H1 (cell line): Measurements from ENCODE around the gene COL4A1. TPM values are rescaled to one million over a fixed set of nuclear protein-coding genes. Genes with fewer than 3 reads are reported as not detected.
A peak's percentile ranks its signal among the peaks of the same experiment; 100 is the strongest.

ENCODE experiments used
- CTCF ChIA-PET: fragments of 300-600 bp; sonication (Branson Sonifier 250); formaldehyde crosslinking; loops from one replicate; lab custom pipeline; 2021; ENCODE audit not compliant: partially characterized antibody; lab: Charles Lee
- POLR2A ChIA-PET: fragments of 300-600 bp; sonication (Branson Sonifier 250); formaldehyde crosslinking; loops from one replicate; lab custom pipeline; 2021; ENCODE audit warnings: inconsistent platforms; ENCODE audit not compliant: partially characterized antibody; lab: Charles Lee
- DNase-seq, 2 experiments: peaks; one replicate each; pipeline versions ENCODE4 v3.0.0 to v3.0.0-alpha.2; 2010 to 2022; ENCODE audit warnings: low spot score in 2 of 2, low read depth in 1 of 2, mixed read lengths in 1 of 2
- FAIRE-seq: peaks from 2 replicates; lab custom pipeline; 2011; peaks lifted over from hg19 to GRCh38; lab: Jason Lieb, UNC
- H2AFZ ChIP-seq: 2 replicates; pipeline ENCODE4 v1.8.1; 2012; ENCODE audit warnings: low read length, inconsistent platforms
- H2AK5ac ChIP-seq: 2 replicates; pipeline ENCODE4 v1.6.1; 2013; ENCODE audit warnings: low read depth, low read length
- H2BK120ac ChIP-seq: replicated peaks from 2 replicates; pipeline ENCODE3; 2013; ENCODE audit warnings: low read depth, low read length, inconsistent platforms
- H2BK12ac ChIP-seq: 2 replicates; pipeline ENCODE4 v1.6.1; 2013; ENCODE audit warnings: low read depth, low read length
- H2BK15ac ChIP-seq: 2 replicates; pipeline ENCODE4 v1.6.1; 2013; ENCODE audit warnings: low read length
- H2BK20ac ChIP-seq: 2 replicates; pipeline ENCODE4 v1.6.1; 2013; ENCODE audit warnings: low read length
- H2BK5ac ChIP-seq: 2 replicates; pipeline ENCODE4 v1.6.1; 2013; ENCODE audit warnings: low read depth, low read length
- H3K14ac ChIP-seq: 2 replicates; pipeline ENCODE4 v1.6.1; 2013; ENCODE audit warnings: inconsistent platforms; ENCODE audit not compliant: insufficient read length
- H3K18ac ChIP-seq: 2 replicates; pipeline ENCODE4 v1.6.1; 2013; ENCODE audit warnings: low read length; ENCODE audit errors: extremely low read depth
- H3K23ac ChIP-seq: 2 replicates; pipeline ENCODE4 v1.6.1; 2013; ENCODE audit warnings: inconsistent platforms; ENCODE audit not compliant: insufficient read length
- H3K23me2 ChIP-seq: 2 replicates; pipeline ENCODE4 v1.6.1; 2013; ENCODE audit warnings: low read depth, low read length
- H3K27ac ChIP-seq: 2 replicates; pipeline ENCODE4 v1.6.1; 2011; ENCODE audit warnings: low read depth, low read length, inconsistent platforms
- H3K27me3 ChIP-seq, 4 experiments: replicated peaks in 1 of 4; 1 replicate in 1 of 4; 2 replicates in 3 of 4; pipeline versions ENCODE4 v1.6.1 to v1.8.1; 2011 to 2013; ENCODE audit warnings: low read length in 3 of 4, mild to moderate bottlenecking in 3 of 4, inconsistent platforms in 2 of 4, mixed read lengths in 2 of 4, moderate library complexity in 1 of 4; ENCODE audit not compliant: control insufficient read depth in 3 of 4, insufficient read depth in 3 of 4; ENCODE audit errors: extremely low read depth in 1 of 4
- H3K36me3 ChIP-seq, 4 experiments: 2 replicates each; pipeline versions ENCODE4 v1.6.1 to v1.8.1; 2011 to 2013; ENCODE audit warnings: mild to moderate bottlenecking in 4 of 4, low read length in 3 of 4, moderate library complexity in 2 of 4, control low read depth in 1 of 4, inconsistent platforms in 1 of 4; ENCODE audit not compliant: insufficient read depth in 4 of 4, control insufficient read depth in 2 of 4
- H3K4ac ChIP-seq: replicated peaks from 2 replicates; pipeline ENCODE3; 2013; ENCODE audit warnings: low read length, low read depth, mixed read lengths, inconsistent platforms; ENCODE audit not compliant: insufficient read length
- H3K4me1 ChIP-seq, 4 experiments: replicated peaks in 1 of 4; 1 replicate in 1 of 4; 2 replicates in 3 of 4; pipeline versions ENCODE4 v1.6.1 to v1.8.1; 2011 to 2013; ENCODE audit warnings: low read length in 3 of 4, inconsistent platforms in 2 of 4, mixed read lengths in 1 of 4; ENCODE audit not compliant: insufficient read depth in 4 of 4, control insufficient read depth in 3 of 4
- H3K4me2 ChIP-seq, 2 experiments: 2 replicates each; pipeline versions ENCODE4 v1.6.1 to v1.8.1; 2011 to 2013; ENCODE audit warnings: low read depth in 2 of 2, low read length in 2 of 2, control low read depth in 1 of 2, inconsistent platforms in 1 of 2, mild to moderate bottlenecking in 1 of 2; ENCODE audit not compliant: insufficient read depth in 1 of 2
- H3K4me3 ChIP-seq, 4 experiments: fragments of 200-600, 300-600 bp in 1 of 4; sonication (generic), shearing (Covaris generic), sonication (Bioruptor Twin) in 1 of 4; 2 replicates each; pipeline versions ENCODE4 v1.5.1 to v1.8.1; 2011 to 2016; ENCODE audit warnings: low read length in 4 of 4, low read depth in 3 of 4, control low read depth in 2 of 4, inconsistent platforms in 2 of 4, mild to moderate bottlenecking in 2 of 4, mixed read lengths in 1 of 4, moderate library complexity in 1 of 4; ENCODE audit not compliant: insufficient read depth in 2 of 4; ENCODE audit errors: extremely low read depth in 1 of 4
- H3K56ac ChIP-seq: replicated peaks from 2 replicates; pipeline ENCODE3; 2013; ENCODE audit warnings: low read depth, mild to moderate bottlenecking, mixed read lengths, low read length, inconsistent platforms; ENCODE audit not compliant: insufficient read length
- H3K79me1 ChIP-seq: 2 replicates; pipeline ENCODE4 v1.6.1; 2013; ENCODE audit warnings: low read depth, low read length, control low read depth
- H3K79me2 ChIP-seq, 2 experiments: 2 replicates each; pipeline versions ENCODE4 v1.6.1 to v1.8.1; 2012 to 2013; ENCODE audit warnings: low read length in 2 of 2, mild to moderate bottlenecking in 2 of 2, inconsistent platforms in 1 of 2; ENCODE audit not compliant: insufficient read depth in 2 of 2, control insufficient read depth in 1 of 2
- H3K9ac ChIP-seq, 4 experiments: replicated peaks in 1 of 4; 1 replicate in 1 of 4; 2 replicates in 3 of 4; pipeline versions ENCODE4 v1.6.1 to v1.8.1; 2011 to 2013; ENCODE audit warnings: low read depth in 3 of 4, low read length in 3 of 4, control low read depth in 2 of 4, mild to moderate bottlenecking in 2 of 4, moderate library complexity in 2 of 4, inconsistent platforms in 1 of 4; ENCODE audit errors: extremely low read depth in 1 of 4
- H3K9me3 ChIP-seq, 2 experiments: 2 replicates each; pipeline versions ENCODE4 v1.6.1 to v1.8.1; 2012 to 2013; ENCODE audit warnings: mild to moderate bottlenecking in 2 of 2, moderate library complexity in 2 of 2, control low read depth in 1 of 2, inconsistent platforms in 1 of 2, low read depth in 1 of 2, low read length in 1 of 2, mixed read lengths in 1 of 2; ENCODE audit not compliant: insufficient read depth in 2 of 2
- H4K20me1 ChIP-seq, 2 experiments: replicated peaks in 1 of 2; 2 replicates each; pipeline versions ENCODE3 to v1.8.1; 2011 to 2013; ENCODE audit warnings: inconsistent platforms in 2 of 2, low read length in 2 of 2, mild to moderate bottlenecking in 1 of 2; ENCODE audit not compliant: insufficient read depth in 2 of 2, control insufficient read depth in 1 of 2
- H4K5ac ChIP-seq: 2 replicates; pipeline ENCODE4 v1.6.1; 2013; ENCODE audit warnings: low read length, low read depth, mixed read lengths, inconsistent platforms; ENCODE audit not compliant: insufficient read length
- H4K8ac ChIP-seq: 2 replicates; pipeline ENCODE4 v1.8.0; 2013; ENCODE audit warnings: mild to moderate bottlenecking, moderate library complexity, low read length, inconsistent platforms; ENCODE audit not compliant: insufficient read depth; ENCODE audit errors: extremely low read depth
- H4K91ac ChIP-seq: replicated peaks from 2 replicates; pipeline ENCODE3; 2013; ENCODE audit warnings: low read length, mixed read lengths, inconsistent platforms; ENCODE audit not compliant: insufficient read length
- CTBP2 ChIP-seq: IDR thresholded peaks from 2 replicates; pipeline ENCODE4 v1.7.0; 2011; ENCODE audit warnings: borderline replicate concordance, mild to moderate bottlenecking, moderate library complexity, mixed read lengths, low read length; ENCODE audit not compliant: insufficient read depth, insufficient read length
- JUND ChIP-seq: IDR thresholded peaks from 2 replicates; pipeline ENCODE4 v1.6.1; 2011; ENCODE audit warnings: mild to moderate bottlenecking, improper control_type of control experiment, low read length
- KDM1A ChIP-seq: fragments of 200-600, 300-600 bp; sonication (generic); IDR thresholded peaks from 2 replicates; pipeline ENCODE4 v1.7.1; 2016; ENCODE audit warnings: mild to moderate bottlenecking, low read length, borderline replicate concordance
- POLR2A ChIP-seq, 2 experiments: IDR thresholded peaks; 1 replicate in 1 of 2; 2 replicates in 1 of 2; pipeline ENCODE4 v1.6.1; 2011; ENCODE audit warnings: low read depth in 2 of 2, low read length in 2 of 2, mild to moderate bottlenecking in 2 of 2; ENCODE audit errors: control extremely low read depth in 1 of 2
- SIN3A ChIP-seq, 2 experiments: IDR thresholded peaks in 1 of 2; conservative IDR thresholded peaks in 1 of 2; 2 replicates each; pipeline ENCODE4 v1.6.1; 2011 to 2012; ENCODE audit warnings: low read length in 2 of 2, improper control_type of control experiment in 1 of 2, low read depth in 1 of 2, mild to moderate bottlenecking in 1 of 2
- ZNF274 ChIP-seq: IDR thresholded peaks from 2 replicates; pipeline ENCODE4 v1.7.0; 2012; ENCODE audit warnings: low read length, borderline replicate concordance; ENCODE audit errors: extremely low read depth
- WGBS, 2 experiments: shearing (Covaris generic) in 1 of 2; methylation state at CpG; one replicate each; pipeline versions ENCODE4 v1.1.6 to v1.1.7; 2013 to 2015; ENCODE audit warnings: low lambda C conversion rate in 2 of 2, mixed read lengths in 2 of 2, inconsistent platforms in 1 of 2, low coverage in 1 of 2, missing lambda C conversion rate in 1 of 2; ENCODE audit not compliant: insufficient replicate concordance in 2 of 2, insufficient coverage in 1 of 2, insufficient read length in 1 of 2; ENCODE audit errors: extremely low coverage in 1 of 2, missing lambda C conversion rate in 1 of 2; 5-methylcytosine and 5-hydroxymethylcytosine counted together
- polyA plus RNA-seq, 7 experiments: library from polyadenylated mRNA; depleted of rRNA in 3 of 7; stranded (reverse) in 5 of 7; unstranded in 2 of 7; fragments of >200 nt in 5 of 7; fragments of 200-250 nt in 2 of 7; gene quantifications; 1 replicate in 5 of 7; 2 replicates in 1 of 7; 4 replicates in 1 of 7; pipeline versions ENCODE4 v1.2.1 to v1.2.3, GENCODE V29; 2011 to 2013; ENCODE audit warnings: missing spikeins in 2 of 7, mixed read lengths in 2 of 7
- total RNA-seq: library from RNA; stranded (reverse); fragmentation: NEBNext Ultra II Directional; extraction: Animal tissue kit (Norgen Biotek cat#: 25700); gene quantifications from 2 replicates; pipeline ENCODE4 v1.2.1, GENCODE V29; 2021
- TF ChIP-seq, protein P1 (sequence below): IDR thresholded peaks from 2 replicates; pipeline ENCODE4 v1.6.1; 2012; ENCODE audit warnings: inconsistent platforms
- TF ChIP-seq, protein P2 (sequence below): IDR thresholded peaks from 2 replicates; pipeline ENCODE4 v1.6.1; 2012; ENCODE audit warnings: inconsistent platforms

COL4A1 gene
- total and polyA plus RNA-seq, 2 of the 8 experiments (the other 6 are each of a cell fraction or from before 2014, with no cell fraction given) = 30.7 to 82.0 TPM

DNA sequence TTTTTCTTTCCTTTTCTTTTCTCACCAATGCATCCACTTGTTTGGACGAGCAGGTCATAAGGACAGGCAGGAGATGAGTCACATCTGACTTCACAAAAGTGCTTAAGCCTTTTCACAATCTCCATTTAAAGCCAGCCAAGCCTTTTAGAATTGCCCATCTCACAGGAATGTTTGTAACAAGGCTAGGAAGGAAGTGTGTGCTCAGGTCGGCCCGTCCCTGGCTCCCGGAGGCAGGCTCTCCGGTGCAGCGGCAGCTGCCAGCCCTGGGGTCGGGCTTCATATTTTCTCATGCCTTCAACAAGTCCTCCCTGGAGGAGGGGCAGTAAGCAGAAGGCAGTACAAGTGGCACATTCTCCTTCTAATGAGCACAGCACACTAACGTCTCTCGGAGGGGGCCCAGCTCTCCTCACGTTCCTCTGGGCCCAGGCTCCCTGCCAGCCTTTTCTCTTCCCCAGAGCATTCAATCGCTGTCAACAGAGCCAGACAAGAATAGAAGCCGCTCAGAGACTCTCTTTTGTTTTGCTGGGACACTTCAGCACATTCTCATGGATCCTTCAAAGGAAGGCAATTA, 180.5 kb downstream of the COL4A1 start:
- Histone ChIP-seq H4K5ac (peak overlapping the region; percentile 41), H3K27me3 (peaks cover 0 to 4% (median 1%) of the 10 kb centered on the region in 4 experiments; a peak in 2 of 7 replicates), H2BK15ac (no peak overlapping the region), H3K14ac (no peak overlapping the region), H3K56ac (no peak overlapping the region), H3K9ac (no peak overlapping the region), H3K9me3 (no peaks in the 10 kb centered on the region), H2BK120ac (no peak overlapping the region), H2AK5ac (no peak overlapping the region)
- peak; percentile 65; the same call in 1 of the 2 replicates for TF ChIP-seq JUND
- TF ChIP-seq ZNF274 = no peak
- TF ChIP-seq CTBP2 = no peak
- TF ChIP-seq, protein P1, sequence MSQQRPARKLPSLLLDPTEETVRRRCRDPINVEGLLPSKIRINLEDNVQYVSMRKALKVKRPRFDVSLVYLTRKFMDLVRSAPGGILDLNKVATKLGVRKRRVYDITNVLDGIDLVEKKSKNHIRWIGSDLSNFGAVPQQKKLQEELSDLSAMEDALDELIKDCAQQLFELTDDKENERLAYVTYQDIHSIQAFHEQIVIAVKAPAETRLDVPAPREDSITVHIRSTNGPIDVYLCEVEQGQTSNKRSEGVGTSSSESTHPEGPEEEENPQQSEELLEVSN = 0 out of 2 replicates have a peak, but pooled peaks have one; percentile 44
- no peak for TF ChIP-seq SIN3A (conservative IDR thresholded peaks at IDR 0.05 in 1 of 2, IDR thresholded peaks at IDR 0.05 in 1 of 2; ENCODE audit: low read depth in 1 of 2, low read length in 2 of 2)
- 0 out of 2 replicates have a peak, but pooled peaks have one; percentile 17 for TF ChIP-seq KDM1A
- TF ChIP-seq, protein P2, sequence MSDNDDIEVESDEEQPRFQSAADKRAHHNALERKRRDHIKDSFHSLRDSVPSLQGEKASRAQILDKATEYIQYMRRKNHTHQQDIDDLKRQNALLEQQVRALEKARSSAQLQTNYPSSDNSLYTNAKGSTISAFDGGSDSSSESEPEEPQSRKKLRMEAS = peak; percentile 39; the same call in 1 of the 2 replicates
- TF ChIP-seq POLR2A (IDR thresholded peaks at IDR 0.05; ENCODE audit: control extremely low read depth in 1 of 2, low read depth in 2 of 2, low read length in 2 of 2) = no peak
- TF ChIP-seq, all 59 proteins: peak for 4
- FAIRE-seq (no peak), DNase-seq (no peak)
- peak overlapping the region in 1 of 4 experiments; percentile 15; a peak in 1 of 8 replicates for H3K4me3 ChIP-seq
- H2BK5ac ChIP-seq = peak overlapping the region; percentile 69; the same call in 1 of the 2 replicates
- no peaks in the 10 kb centered on the region for H4K20me1 ChIP-seq
- H2BK20ac ChIP-seq = 0 out of 2 replicates have a peak overlapping the region, but pooled peaks have one; percentile 26
- peak overlapping the region; percentile 91; the same call in 1 of the 2 replicates for H2BK12ac ChIP-seq
- H3K23ac ChIP-seq = no peak overlapping the region
- CTCF ChIA-PET = interaction anchor here (1.1 to 2.3 kb wide), 3 partner anchors 11 to 19 kb away, joined by 3 to 13 read pairs (median 3); no protein-coding TSS in a partner anchor
- POLR2A ChIA-PET = interaction anchor here (0.6 kb wide), 1 partner anchor 254 kb away, joined by 3 read pairs; no protein-coding TSS in a partner anchor
- H2AFZ ChIP-seq = no peak overlapping the region
- 39% methylated on average over 12 of the region's 12 CpGs; no CpG with 5 or more reads in 1 of the 2 experiments for WGBS, 2 experiments
- H3K23me2 ChIP-seq = no peaks in the 10 kb centered on the region
- no peak overlapping the region for H4K91ac ChIP-seq
- peaks cover 0 to 13% (median 8%) of the 10 kb centered on the region in 4 experiments; a peak in 4 of 7 replicates for H3K4me1 ChIP-seq
- no peak overlapping the region for H3K27ac ChIP-seq
- H4K8ac ChIP-seq = no peak overlapping the region
- H3K79me2 ChIP-seq = no peaks in the 10 kb centered on the region
- no peak overlapping the region for H3K18ac ChIP-seq
- H3K4ac ChIP-seq = no peak overlapping the region
- no peaks in the 10 kb centered on the region for H3K36me3 ChIP-seq
- H3K4me2 ChIP-seq = peak overlapping the region in 1 of 2 experiments; percentile 36; a peak in 3 of 4 replicates
- H3K79me1 ChIP-seq = no peaks in the 10 kb centered on the region
